Hematopoietic multipotent progenitor cell treated with erythropoietin and hydrocortisone succinate and interleukin-3 and kit ligand, for 8 days (in vitro differentiated cells): ENCODE data around the gene HDAC9.

Experiments
- DNase-seq: peaks from one replicate; pipeline ENCODE4 v3.0.0-alpha.2; 2015

HDAC9 gene

GRCh38 chr7:18495412-18496340 lies at the start of gene HDAC9:
Gene HDAC9 (plus strand): TSS chr7:18495749. CDS start chr7:18496303, 554 bp downstream.
- peak; percentile 25 for DNase-seq

DNA sequence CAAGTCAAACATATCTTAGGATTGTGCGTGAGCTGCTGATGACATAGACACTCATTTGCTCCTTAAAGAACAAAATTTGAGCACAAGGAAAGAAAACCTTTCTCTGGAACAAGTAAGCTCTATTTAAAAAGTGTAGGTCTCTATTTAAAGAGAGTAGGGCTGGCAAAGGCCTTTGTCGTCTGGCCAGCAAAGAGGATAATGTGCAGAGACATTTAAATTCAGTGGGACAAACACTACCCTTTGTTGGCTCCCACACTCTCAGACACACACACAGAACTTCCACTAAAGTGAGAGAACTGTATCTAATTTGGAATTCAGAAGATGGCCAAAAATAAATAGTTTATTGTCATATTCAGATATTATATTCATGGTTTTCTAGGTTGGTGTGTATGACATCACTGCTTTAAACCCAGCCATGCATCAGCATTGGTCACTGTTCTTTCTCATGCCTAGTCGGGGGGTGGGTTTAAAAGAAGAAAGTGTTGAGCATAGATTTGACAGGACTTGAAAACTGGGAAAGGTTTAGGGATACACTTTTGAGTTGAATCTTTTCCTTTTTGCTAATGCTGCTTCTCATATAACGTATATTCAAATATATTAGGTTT lies 49.5 kb upstream of the HDAC9 start:
- no peak for DNase-seq

GRCh38 chr7:18450019-18450418 lies 45.5 kb upstream of the HDAC9 start:
- DNase-seq = no peak

DNA sequence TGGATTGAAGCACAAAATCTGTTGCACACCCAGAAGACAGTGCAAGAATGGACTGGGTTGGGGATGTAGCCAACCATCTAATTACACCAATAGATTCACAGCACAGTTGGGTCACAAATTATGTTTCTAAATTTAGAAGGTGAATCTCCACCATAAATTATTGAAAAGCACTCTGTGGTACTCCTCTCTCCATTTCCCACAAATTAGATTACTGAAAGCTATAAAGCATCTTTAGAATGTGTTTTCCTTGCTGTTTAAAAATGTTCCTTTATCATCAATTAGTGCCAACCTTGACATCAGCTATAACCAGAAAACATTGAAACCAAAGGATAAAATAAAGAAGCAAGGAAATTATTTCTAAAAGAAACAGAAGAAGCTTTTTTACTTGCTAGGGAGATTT lies 39.9 kb upstream of the HDAC9 start:
- DNase-seq = no peak

DNA sequence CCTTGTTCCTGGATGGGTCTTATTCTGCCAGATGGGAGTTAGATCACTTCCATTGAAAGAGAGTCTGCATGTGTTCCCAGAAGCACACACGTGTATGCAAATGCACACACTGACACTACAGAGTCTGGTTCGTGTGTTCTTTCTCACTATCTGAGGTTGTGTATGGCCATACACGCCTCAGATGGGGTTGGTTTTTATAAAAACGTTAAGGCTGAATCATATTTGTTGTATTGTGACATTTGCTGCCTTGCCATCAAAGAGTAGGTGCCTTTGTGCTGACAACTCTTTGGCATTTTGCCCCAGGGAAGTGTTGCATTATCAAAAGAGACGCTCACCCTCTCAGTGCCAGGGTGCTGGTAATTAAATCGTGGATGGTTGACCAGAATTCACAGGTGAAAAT lies 37.7 kb upstream of the HDAC9 start:
- DNase-seq = no peak

DNA sequence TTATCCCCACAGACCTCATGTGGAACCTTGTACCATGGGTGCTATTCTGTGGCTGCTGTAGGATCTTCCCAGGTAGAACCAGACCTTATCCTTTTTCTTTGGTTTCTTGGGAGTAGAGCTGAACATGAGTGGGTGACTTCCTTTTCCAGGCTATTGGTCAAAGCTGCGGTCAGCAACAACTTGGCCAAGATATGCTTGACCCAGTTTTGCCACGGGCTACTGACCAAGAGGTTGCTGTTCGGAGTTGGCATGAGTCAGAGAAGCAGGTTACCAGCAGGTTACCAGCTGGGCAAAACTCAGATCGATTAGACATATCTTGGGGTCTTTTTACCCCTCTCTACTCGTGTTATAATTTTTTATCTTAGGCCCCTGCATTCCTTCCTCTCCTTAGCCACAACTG lies 36.7 kb upstream of the HDAC9 start:
- DNase-seq = no peak

- no peak for DNase-seq
Observed at GRCh38 chr7:18459484-18460245, 35.9 kb upstream of the HDAC9 start.

GRCh38 chr7:18461785-18462467 lies 33.6 kb upstream of the HDAC9 start:
- DNase-seq = no peak

- no peak for DNase-seq
Observed at GRCh38 chr7:18464830-18465229, 30.7 kb upstream of the HDAC9 start.

GRCh38 chr7:18467011-18467410 lies 28.5 kb upstream of the HDAC9 start:
- no peak for DNase-seq

GRCh38 chr7:18468795-18469194 lies 26.8 kb upstream of the HDAC9 start:
- no peak for DNase-seq

DNA sequence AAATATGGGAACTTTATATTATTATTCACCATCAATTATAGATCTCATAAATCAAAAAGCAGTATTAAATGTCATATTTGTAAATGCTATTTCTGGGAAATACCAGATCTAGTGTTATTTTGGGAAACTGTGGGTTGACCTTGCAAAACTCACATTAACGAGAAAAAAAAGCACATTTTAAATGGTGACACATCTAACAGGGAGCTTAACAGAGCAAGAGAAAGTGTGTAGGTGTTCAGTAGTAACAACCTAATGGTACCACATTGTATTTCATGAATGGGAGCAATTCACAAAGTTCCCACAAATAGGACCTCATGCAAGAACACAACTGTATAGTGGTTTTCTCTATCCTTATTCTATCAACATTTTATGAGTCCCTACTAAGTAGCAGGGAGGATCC lies 26.2 kb upstream of the HDAC9 start:
- DNase-seq = no peak

- DNase-seq = no peak
Observed at GRCh38 chr7:18471476-18472160, 23.9 kb upstream of the HDAC9 start.

DNA sequence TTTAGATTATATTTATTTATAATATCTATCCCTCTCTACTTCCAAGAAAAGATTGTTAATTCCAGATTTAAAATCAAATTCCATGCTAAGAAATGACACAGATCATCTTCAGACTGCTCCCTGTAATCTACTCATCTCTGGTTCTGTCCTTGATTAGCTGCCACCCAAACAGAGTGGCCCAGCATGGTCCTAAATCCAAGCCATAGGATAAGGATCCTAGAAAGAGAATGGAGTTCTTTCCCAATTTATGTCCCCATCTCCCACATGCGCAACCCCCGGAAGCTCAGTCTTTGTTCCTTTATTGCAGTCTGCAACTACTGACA lies 23.4 kb upstream of the HDAC9 start:
- no peak for DNase-seq

DNA sequence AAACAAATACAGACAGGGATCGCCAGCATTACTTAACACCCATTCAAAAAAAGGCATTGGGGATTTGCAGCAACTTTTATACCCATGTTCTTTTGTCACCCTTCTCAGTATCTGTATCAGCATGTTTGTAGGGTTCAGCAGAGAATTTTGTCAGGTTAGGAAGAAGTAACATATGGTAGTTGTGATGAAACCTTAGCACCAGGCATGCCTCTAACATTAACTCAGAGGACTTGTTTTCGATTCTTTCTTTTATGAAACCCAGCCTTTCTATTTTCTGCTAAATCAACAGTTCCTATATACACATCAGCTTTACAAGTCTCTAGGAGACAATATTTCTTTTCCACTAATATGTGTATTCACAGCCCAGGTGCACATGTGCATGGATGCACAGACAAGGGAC lies 22.4 kb upstream of the HDAC9 start:
- DNase-seq = no peak

GRCh38 chr7:18474944-18475343 lies 20.6 kb upstream of the HDAC9 start:
- DNase-seq = no peak

DNA sequence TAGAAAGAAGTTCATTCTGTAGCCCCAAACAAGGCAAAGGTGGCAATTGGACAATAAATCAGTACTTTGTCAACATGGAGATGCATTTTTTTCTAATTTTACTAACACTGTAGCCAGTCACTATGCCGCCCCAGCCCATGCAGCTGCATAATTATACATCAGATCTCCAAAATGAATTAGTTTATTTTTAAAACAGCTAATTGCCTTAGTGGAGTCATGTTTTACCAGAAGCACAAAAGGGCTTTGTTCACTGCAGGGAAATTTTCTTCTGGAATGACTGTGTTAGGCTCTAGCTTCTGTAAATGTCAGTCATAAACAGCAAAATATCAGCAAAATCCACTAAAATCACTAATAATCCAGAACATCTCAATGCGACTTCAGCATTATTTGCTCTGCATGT lies 20.1 kb upstream of the HDAC9 start:
- no peak for DNase-seq

DNA sequence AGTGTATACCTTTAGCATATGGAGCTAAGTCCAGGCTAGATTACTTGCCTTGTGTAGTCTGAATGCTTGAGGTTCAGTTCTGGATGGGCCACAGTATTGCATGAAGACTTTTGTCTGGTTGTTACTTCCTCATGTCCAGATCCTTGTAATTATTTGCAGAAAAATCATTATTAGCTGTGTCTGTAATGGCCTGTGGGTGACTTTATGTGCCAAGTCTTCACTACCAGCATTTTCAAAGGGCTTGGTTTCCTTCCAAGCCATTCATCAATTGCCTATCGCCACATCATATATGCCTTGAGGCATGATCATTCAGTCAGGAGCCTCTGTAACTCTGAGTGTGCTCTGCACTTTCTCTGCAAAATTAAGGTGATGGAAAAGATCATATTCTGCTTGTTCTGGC lies 13.8 kb upstream of the HDAC9 start:
- DNase-seq = no peak

- DNase-seq = no peak
Observed at GRCh38 chr7:18488049-18488448, 7.5 kb upstream of the HDAC9 start.

DNA sequence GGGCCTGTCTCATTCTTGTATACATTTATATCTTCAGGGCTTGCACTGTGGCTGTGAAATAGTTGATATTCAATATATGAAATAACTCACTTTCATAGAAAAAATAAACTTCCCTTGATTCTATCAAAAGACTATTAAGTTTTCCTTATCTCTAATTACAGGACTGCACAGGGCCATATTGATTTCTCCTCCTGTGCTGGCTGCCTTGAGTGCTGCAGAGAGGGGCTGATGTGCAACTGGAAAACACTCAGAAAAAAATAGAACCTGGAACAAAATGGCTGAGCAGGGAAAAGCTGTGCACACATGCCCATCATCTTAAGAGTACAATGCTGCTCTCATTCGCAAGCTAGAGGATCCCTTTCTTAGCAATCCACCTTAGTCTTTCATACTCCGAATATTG lies 5.9 kb upstream of the HDAC9 start:
- no peak for DNase-seq

DNA sequence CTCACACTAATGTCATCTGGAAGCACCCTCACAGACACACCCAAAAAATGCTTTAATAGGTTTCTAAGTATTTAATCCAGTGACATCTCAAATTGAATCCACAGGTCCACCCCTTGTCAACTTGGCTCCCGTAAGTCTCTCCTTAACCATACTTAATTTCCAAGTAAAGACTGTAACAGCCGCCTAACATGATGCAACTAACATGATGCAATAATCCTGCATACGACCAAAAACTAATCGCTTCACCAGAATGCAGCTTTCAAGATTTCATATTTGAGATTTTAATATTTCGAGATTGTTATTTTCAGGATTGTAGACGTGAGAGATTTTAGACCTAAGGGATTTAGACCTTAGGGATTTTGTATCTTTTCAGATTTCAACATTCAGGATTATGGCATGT lies 3.7 kb upstream of the HDAC9 start:
- no peak for DNase-seq

DNA sequence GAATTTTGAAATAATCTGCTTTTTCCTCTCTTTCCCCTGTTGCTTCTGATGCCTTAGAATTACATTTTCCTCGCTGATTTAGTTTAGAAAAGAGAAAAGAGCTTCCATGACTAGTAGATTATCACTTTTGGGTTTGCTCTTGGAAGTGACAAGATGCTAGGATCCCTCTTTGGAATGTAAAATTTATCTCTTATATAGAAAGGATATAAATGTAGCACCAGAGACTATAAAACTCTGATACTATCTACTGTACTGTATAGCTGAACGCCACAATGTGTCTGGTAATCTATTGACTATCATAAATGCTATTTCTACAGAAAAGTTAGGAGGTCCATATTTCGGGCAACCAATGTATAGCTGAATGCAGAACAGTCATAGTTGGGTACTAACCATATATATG lies 1.1 kb upstream of the HDAC9 start:
- no peak for DNase-seq
